GM18505 (cell line): ENCODE measurements around the gene RIMBP2.
"Not testable (repeated sequence)": the region's sequence is repeated elsewhere in the genome, so short reads cannot be mapped to it uniquely, and the experiment has no call there.

Experiments
- ATAC-seq: cut with Tn5 transposase; IDR thresholded peaks from one replicate; pipeline ENCODE4 v1.9.1; 2021; ENCODE audit not compliant: unreplicated experiment
- POLR2A ChIP-seq: IDR thresholded peaks from 4 replicates; pipeline ENCODE4 v1.6.1; 2011; ENCODE audit warnings: borderline replicate concordance; ENCODE audit not compliant: insufficient read depth, insufficient read length; ENCODE audit errors: extremely low read depth

RIMBP2 gene

DNA sequence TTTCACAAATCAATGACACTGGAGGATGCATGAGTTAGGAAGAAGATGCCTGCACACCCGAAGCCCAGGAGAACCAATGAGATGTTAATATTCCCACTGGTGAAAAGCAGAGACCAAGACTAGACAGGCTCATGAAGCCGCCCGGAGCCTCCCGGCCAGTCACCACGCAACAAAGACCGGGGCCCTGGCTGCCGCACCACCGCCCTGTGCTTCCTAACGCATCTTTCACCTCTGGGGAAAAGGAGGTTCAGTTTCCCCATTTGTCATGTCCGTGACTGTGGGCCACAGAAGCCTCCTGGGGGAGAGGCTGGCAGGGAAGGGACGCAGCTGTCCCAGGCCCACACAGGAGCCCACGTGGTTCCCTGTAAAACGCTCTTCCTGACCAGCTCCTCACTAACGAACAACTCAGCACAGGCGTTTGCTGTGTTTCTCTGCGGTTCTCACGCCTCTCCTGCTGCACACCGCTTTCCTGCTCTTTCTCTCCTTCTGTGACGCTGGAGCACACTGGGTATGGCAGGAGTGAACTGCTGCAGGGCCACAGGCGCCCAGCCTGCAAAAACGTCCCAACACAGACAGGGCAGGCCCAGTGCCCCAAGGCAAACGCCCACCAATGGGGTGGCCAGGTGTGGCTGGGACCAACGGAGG, 10.8 kb downstream of the RIMBP2 start:
- no peak for TF ChIP-seq POLR2A
- ATAC-seq: no peak

DNA sequence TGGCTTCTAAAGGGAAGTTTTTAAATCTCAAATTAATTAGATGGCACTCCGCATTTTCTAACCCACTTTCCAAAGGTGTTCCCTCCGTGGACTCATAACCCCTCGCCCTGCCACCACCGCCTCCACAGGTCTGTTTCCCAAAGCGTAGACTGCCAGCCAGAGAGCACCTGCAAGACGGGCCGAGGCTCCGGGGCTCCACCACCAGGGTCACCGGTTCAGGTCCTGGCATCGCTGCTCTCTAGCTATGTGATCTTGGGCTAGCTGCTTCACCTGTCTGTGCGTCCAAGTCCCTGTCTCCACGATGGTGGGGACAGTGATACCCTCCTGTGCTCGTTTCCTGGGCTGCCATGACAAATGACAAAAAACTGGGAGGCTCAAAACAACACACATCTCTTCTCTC, 11.5 kb downstream of the RIMBP2 start:
- no peak for ATAC-seq
- TF ChIP-seq POLR2A: no peak

DNA sequence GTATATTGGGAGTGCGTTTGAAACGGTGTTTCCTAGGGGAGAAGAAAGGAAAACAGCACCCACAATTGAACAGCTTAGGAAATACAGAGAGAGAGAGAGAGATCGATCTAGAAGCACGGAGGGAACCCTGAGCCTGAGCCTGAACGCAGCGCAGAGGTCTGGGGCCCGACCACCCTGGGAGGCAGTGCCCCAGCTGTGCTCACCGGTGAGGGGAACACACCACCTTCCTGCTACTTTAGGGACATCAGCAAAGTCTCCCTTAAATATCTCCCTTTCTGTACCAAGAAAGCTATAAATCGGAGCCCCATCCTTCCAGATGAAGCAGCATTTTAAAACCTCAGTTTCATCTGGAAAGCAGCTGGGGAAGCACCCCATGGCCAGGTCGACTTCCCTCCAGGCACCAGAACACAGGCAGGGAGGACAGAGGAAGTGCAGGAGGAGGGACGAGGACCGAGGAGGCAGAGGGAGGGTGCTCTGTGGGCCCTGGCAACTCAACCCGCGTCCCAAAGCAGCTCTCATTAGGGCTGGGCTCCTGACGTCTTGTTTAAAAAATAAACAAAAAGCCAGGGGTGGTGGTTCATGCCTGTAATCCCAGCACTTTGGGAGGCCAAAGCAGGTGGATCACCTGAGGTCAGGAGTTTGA, 12.2 kb downstream of the RIMBP2 start:
- no peak for TF ChIP-seq POLR2A
- no peak for ATAC-seq

DNA sequence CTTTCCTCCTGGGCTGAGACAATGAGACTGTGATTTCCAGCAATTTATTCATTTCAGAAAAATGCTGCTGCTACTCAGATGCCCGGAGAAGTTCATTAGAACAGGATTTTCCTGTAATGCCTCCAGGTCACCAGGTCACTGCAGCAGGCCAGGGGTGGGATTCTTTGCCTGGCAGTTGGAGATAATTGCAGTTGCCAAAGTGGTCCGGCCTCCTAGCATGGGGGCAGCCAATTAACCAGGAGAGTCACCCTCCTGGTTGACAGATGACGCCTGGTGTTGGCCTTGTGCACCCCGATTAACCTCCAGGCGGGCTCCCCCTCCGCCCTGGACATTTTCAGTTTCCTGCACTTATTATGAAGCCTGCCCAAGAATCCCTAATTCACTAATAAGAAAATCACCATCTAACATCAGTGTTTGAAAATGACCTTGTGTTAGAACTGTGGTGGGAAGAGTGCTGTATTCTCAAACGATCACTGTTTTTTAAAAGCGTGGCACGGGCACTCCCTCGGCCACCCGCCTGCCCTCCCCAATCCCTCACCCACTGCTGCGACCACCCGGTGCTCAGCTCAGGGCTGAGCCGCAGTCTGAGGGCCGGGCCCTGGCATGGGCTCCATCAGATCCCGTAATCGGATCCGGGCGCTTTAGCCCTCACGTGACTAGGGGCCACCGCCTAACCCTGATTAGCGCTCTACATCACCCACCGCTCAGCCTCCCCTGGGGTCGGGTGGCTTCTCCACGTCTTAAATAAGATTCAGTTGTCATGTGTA, 12.9 kb downstream of the RIMBP2 start:
- TF ChIP-seq POLR2A: no peak
- ATAC-seq: no peak

DNA sequence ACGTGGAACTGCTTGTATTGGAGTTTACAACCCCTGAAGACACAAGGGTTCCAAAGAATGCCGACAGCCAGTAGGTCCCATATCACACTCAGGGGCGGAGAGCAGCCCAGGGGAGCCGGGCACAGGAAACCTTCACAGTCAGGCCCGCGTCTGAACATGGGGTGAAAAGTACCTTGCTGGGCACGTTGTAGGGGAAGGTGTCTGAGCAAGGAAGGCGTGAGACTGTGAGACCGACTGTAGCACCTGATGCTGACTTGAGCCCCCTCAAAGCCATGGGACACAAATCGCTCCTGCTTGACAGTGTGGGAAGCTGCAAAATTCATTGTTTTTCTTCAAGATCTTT, 14.7 kb downstream of the RIMBP2 start:
- TF ChIP-seq POLR2A: no peak
- ATAC-seq: no peak

DNA sequence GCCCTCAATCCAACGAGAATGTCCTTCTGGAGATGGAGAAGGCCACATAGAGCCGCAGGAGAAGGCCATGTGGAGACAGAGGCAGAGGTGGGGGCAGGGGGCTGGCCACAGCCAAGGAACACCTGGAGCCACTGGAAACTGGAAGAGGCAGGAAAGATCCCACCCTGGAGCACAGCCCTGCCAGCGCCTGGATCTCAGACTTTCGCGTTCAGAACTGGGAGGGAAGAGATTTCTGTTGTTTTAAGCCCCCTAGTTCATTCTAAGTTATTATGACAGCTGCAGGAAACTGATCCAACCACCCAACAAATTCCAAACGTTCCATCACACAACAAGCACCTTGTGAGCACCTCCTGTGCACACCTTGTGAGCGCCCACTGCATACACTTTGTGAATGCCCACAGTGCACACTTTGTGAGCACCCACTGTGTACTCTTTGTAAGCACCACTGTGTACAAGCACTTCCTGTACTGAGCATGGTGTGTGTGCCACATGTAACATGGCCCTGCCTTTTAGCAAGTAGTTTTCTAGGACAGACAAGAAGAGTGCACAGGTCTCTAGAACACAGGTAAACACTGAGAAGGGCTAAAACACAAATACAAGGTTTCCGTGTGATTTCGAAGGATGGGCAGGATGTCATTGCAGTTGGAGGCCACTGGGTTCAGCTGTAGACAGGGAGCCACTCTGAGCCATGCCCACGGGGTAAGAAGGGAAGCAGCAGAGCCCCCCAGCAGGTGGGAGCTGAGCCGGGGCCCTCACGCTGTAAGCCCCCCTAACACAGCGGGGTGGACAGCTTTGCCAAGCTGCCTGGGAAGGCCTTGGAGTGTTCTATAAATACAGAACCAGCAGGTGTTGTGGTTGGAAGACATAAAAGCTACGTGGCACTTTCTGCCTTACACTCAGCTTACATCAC, 15.4 kb downstream of the RIMBP2 start:
- no peak for TF ChIP-seq POLR2A
- ATAC-seq: no peak

DNA sequence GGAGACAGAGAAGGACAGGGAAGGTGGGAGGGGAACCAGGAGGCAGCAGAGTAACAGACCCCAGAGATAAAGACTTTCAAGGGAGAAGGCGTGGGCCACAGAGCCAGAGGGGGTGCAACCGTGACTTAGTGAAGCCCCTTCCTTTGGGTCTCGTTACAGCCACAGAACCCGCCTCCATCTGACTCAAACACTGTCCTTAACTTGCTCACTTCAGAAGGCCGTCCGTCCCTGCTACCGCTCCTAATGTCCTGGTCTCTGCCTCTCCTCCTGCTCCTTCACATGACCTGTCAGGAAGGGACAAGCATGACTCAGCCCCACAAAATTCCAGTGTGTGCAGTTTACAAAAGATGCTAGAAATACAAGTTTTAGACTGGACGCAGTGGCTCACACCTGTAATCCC, 18.0 kb downstream of the RIMBP2 start:
- TF ChIP-seq POLR2A: no peak
- ATAC-seq: no peak

DNA sequence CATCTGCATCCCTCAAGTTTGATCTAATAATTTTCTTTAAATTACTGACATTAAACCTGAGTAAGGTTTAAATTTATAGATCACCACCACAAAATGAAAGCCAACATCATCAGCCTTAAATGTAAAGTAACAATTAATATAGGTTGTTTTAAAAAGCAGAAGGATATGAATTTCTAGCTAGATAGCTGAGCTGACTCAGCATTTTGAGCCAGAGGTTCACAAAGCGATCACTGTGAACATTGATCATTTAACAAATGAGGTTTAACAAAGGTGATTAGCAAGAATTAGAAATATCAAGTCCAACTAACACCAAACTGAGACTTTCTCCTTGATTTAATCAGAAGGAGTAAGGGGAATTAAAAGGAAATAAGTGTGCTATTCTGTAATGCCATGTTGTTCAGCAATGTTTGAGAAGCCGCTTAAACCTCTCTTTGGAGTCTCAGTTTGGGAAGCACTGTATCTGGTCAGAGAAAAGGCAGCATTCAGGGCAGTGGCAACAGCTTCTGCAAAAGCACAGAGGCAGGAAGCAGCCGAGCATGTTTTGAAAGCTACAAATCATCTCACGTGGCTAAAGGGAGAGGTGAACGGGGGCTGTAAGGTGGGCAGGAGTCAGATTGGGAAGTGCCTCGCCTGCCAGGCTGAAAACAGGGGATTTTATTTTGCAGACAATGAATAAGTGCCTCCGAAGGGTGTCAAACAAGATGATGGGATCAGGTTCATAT, 19.6 kb downstream of the RIMBP2 start:
- TF ChIP-seq POLR2A: no peak
- ATAC-seq: no peak

DNA sequence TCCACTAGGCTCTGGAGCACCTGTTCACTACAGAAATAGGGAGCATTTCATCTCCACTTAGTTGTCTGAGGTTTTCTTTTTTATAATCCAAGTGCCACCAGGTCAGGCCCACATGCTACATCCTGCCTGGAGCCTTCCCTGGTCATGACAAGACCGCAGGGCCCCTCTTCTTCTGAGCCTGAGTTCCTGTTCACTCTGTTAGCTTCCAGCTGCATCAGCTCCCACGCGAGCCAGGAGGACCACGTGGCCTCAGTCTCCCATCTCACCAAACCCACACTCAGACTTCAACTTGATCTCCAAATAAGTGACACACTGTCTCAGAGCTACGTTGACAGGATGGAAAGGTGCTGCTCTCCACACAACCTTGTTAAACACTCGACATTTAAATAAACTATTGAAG, 21.0 kb downstream of the RIMBP2 start:
- no peak for TF ChIP-seq POLR2A
- ATAC-seq: no peak

DNA sequence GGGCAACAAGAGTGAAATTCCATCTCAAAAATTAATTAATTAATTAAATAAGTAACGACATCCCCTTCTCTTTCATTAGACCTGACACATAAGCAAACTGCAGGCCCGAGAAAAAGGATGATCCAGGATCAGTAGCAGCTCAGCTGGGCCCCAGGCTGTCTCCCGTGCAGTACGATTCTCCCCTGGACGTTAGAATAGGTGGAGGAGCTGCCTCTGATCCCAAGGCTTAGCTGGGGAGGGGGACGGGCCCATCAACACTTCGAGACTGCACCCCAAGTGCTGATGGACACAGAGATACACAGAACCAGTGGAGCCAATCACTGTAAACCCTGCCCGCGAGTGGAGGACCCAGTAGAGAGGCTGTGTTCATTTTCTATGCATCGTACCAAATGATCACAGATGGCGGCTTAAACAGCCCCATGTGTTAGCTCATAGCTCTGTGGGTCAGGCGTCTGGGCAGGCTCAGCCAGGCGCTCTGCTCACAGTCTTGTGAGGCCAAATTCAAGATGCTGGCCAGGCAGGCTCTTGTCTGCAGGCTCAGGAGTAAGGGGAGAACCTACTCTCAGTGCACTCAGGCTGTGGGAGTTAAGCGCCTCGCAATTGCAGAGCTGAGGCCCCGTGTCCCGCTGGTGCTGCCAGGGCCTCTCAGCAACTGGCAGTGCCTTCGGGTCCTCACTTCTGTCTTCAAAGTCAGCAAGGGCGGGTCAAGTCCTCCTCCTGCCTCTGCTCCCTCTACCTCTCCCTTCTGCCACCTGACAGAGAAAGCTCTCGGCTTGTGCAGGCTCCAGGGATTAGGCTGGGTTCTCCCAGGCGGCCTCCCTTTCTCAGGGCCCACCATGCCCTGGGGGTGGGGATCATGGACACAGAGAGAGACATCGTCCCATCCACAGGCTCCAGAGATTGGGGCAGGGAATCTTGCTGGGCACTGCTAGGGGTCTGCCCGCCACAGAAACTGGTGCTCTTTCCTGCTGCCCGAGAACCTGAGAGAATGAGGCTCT, 26.4 kb downstream of the RIMBP2 start:
- no peak for ATAC-seq
- no peak for TF ChIP-seq POLR2A

DNA sequence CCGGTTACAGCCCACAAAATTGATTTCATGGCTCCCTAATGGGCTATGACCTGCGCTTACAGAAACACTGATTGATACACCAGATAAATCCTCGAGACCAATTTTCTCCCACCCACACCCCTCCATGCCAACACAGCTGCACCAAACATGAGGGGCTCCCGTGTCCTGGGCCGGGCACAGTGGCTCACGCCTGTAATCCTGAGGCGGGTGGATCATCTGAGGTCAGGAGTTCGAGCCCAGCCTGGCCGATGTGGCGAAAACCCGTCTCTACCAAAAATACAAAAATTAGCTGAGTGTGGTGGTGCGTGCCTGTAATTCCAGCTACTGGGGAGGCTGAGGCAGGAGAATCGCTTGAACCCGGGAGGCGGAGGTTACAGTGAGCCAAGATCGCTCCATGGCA, 27.1 kb downstream of the RIMBP2 start:
- not testable (repeated sequence) for ATAC-seq
